HUDEP-2 (cell line): ENCODE measurements around the gene LMNA.
"Not testable (repeated sequence)": the region's sequence is repeated elsewhere in the genome, so short reads cannot be mapped to it uniquely, and the experiment has no call there.

Source experiments
- DNase-seq, 76 experiments: peaks; one replicate each; lab custom pipeline; 2025; ENCODE audit not compliant: unreplicated experiment in 76 of 76; lab: John Stamatoyannopoulos, UW

Gene LMNA

DNA sequence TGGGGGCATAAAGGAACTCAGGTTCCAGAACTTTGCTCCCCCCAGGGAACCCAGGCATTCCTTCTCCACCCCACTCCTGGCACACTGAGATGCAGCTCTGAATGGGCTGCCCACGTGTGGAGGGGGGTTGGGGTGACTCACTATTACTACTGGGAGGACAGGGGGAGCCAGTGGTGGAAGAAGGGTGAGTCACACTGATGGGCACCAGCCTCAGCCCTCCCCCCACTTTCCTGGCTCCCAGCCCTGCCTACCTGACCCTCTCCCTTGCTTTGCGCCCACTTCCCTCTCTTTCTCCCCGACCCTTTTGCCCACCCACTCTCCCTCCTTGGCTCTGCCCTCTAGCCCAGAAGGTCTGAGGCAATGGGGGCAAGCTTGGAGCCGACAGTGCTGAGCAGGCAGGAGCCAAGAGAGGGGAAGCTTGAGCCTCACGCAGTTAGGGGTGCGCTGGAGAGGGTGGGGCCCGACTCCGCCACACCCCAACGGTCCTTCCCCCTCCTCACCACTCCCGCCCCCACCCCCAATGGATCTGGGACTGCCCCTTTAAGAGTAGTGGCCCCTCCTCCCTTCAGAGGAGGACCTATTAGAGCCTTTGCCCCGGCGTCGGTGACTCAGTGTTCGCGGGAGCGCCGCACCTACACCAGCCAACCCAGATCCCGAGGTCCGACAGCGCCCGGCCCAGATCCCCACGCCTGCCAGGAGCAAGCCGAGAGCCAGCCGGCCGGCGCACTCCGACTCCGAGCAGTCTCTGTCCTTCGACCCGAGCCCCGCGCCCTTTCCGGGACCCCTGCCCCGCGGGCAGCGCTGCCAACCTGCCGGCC, at the start of gene LMNA:
LMNA (plus strand) TSS at position 611 of the 818 bp plus-strand sequence. CDS start 208 bp downstream, outside the sequence.
- peak in 74 of 76 experiments; percentile 67 to 97 (median 89) for DNase-seq

DNA sequence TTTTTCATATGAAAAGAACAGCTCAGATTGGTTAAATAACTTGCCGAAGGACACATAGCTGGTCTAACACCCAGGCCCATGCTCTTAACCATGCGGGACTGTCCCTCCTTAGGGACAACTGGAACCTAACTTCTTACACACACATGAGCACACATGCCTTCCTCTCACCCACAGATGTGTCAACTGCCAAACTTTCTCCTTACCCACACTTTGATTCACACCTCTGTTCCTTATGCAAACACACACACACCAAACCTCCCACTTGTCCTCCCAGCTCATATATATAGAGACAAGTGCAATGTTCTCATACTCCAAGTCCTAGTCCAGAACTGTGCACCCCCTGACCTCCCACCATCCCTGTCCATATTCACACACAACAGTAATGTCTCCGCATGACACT, 49.3 kb upstream of the LMNA start:
- no peak for DNase-seq

DNA sequence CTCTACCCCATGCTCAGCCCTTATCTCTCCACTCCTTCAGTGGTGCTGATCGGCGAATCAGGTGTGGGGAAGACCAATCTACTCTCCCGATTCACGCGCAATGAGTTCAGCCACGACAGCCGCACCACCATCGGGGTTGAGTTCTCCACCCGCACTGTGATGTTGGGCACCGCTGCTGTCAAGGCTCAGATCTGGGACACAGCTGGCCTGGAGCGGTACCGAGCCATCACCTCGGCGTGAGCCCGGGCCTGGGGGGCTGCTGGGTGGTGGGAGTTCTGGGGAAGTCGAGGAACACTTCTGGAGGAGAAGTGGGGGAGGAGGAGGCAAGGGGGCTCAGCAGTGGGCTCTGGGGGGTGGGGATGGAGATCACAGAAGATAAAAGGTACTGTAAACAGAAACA, 48.6 kb upstream of the LMNA start:
- DNase-seq: no peak

DNA sequence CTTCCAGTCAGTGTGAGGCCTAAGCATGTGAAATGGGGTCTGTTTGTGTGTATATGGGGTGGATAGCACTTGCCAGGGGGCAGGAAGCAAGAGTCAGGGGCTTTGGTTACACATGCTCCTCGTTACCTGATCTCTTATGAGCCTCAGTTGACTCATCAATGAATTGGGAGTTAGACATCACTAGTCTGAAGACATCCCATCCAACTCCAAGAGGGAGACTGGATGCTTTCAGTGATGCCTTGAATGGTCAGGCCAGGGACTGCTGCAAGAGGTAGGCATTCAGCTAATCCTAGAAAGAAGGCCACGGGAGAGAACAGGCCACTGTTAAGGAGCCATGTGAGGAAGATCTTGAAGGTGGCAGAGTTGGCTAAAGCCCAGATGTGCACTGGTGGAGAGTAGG, 47.2 kb upstream of the LMNA start:
- no peak for DNase-seq

DNA sequence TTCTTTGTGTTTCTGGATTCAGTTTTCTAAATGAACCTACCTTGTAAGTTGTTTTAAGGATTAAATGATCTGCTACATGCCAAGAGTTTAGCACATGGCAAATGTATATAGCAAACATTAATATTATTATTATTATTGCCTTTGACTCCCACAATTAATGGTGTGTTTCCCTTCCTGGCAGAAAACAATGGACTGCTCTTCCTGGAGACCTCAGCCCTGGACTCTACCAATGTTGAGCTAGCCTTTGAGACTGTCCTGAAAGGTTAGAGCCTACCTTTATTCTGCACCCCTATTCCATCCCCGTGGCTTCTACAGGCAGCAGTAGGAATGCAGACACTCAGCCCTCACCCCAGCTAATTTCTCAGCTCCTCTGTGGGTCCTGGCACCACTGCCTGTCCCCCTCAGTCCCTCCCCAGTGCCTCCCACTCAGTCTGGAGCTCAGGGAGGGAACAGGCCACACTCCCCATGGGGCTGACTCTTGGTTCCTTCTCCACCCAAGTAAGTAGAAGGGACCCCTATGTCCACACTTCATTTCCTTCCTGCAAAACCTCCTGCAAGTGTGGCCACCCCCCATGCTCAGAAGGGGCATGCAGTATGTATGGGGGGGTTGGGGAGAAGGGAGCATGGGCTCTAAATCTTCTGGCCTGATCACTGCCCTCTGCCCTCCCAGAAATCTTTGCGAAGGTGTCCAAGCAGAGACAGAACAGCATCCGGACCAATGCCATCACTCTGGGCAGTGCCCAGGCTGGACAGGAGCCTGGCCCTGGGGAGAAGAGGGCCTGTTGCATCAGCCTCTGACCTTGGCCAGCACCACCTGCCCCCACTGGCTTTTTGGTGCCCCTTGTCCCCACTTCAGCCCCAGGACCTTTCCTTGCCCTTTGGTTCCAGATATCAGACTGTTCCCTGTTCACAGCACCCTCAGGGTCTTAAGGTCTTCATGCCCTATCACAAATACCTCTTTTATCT, 44.7 kb upstream of the LMNA start:
- DNase-seq: no peak

DNA sequence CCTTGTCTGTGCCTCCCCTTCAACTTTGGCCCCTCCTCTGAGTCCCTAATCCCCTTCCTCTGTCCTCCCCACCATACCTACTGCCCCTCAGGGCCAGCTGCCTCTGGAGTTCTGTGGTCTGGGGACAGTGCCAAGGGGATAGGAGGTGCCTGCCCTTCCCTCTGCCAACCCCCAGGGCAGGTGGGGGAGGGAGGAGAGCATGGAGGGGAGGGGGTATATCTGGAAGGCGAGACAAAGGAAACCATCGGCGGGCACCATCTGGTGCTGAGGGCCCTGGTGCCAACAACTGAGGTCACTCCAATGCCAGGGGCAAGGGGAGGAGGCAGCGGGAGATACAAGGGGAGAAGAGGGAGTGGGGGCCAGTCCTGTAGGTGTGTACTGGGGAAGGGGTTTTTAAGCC, 44.0 kb upstream of the LMNA start:
- no peak for DNase-seq

DNA sequence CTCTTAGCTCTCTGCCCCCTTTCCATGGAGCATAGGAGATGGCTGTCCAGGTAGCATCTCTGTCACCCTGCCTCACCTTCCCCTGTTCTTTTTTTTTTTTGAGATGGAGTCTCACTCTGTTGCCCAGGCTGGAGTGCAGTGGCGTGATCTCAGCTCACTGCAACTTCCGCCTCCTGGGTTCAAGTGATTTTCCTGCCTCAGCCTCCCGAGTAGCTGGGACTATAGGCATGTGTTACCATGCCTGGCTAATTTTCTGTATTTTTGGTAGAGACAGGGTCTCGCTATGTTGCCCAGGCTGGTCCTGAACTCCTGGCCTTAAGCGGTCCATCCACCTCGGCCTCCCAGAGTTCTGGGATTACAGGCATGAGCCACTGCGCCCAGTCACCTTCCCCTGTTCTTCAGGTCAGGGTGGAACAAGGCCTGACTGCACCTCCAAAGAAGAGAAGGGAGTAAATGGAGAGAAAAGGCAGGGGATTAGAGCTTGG, 43.1 kb upstream of the LMNA start:
- DNase-seq: not testable (repeated sequence)

DNA sequence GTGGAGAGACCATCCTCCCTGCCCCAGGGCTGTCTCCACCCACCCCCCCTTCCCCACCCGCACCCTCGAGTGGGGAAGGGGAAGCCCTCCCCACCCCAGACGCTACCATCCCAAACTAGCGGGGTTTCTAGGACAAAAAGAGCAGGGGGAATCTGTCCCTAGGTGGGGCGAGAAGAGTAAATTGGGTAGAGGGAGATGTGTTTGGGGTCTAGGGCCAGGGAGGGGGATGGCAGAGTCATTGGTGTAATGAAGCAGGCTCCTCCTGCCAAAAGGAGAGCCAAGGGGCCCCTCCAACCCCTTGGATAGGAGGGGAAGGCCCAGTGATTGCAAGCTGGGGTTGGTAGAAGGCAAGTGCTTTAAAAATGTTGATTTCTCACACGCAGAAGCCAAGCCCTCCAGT, 42.3 kb upstream of the LMNA start:
- DNase-seq: no peak

DNA sequence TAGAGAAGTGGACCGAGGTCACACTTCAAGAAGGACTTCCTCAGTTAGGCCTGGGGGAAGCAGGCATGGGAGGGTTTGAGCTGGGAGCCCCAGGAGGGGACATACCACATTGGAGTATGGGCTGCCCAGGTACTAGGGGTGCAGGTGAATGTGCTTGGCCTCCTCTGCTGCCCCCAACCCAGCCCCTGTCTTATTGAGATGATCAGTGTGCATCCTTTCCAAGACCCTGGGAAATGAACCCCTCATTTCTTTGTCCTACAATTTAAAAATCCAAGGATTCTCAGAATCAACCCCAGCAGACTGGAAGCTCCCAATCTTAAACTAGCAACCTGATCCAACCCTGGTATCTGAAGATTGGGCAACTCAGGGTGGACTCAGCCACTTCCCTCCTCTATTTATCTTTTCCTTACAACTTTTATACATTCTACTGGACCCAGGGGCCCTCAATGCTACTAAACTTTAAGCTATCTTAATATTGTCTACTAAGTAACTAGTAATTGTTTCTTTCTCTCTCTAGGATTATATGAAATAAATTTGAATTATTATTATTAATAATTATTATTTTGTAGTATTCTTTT, 41.3 kb upstream of the LMNA start:
- no peak for DNase-seq

DNA sequence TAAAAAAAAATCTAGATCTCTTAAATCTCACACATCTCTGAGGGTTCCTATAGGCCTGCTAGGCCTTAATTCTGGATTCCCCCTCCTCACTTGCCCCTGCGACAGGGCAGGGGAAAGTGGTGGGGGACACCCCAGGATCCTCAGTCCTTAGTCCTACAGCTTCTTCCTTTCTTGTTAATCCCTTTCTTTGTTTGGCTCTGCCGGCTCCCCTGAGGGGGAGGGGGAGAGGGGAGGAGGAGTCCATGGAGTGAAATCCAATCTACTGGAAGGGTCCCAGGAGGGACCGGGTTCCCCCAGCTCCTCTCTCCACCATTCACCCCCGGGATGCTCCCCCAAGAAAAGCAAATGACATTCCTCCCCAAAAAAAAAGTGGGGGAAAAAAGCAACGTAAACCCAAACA, 40.8 kb upstream of the LMNA start:
- DNase-seq: no peak

DNA sequence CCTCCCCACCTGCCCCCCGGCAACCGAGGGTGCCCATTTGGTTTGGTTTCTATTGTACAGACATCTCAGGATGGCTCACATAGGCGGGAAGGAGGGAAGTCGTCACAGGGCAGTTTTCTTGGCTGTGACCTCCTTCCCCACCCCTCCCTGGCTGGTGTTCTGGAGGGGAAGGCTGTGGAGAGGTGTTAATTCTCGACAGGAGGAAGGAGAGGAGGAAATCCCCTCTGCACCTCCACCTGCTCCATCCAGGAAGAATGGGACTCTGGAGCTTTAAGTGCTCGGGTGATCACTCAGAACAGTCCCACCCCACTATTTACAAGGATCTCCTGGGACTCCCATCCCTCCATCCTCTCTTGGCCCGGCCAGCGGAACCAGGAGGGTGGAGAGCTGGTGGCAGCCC, 39.9 kb upstream of the LMNA start:
- no peak for DNase-seq

DNA sequence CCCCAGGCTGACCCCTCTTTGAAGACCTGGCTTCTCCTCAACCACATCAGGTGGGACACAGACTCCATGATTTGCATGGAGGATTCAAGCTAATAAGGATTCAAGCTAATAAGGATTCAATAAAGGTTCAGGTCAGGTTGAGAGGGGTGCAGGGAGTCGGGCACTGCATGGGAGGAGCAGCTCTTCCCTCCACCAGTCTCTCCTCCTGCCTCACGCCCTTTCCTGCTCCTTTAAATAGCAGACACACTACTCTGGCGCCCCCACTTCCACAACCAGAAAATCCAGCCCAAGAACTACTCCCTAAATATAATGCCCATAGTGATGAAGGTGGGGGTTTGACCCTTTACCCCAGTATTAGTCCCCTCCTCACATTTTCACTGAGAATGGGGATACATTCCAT, 39.3 kb upstream of the LMNA start:
- DNase-seq: no peak

DNA sequence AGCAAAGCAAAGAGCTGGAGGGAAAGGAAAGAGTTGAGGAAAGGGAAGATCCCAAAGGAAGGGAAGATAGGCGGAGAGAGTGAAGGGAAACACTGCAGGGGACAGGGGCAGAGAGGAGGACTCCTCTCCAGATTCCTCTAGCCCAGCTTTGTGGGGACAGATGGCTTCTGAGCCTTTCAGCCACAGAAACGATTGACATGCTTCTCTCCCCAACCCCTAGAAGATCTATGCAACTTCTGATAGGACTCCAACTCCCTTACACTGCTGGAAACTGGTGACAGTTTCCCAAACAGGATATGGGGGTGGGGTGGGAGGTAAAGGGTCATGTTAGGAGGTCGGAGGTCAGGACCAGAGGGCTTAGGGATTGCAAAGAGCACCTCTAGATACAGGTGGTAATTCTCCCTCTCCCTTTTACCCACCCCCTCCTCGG, 38.7 kb upstream of the LMNA start:
- no peak for DNase-seq

DNA sequence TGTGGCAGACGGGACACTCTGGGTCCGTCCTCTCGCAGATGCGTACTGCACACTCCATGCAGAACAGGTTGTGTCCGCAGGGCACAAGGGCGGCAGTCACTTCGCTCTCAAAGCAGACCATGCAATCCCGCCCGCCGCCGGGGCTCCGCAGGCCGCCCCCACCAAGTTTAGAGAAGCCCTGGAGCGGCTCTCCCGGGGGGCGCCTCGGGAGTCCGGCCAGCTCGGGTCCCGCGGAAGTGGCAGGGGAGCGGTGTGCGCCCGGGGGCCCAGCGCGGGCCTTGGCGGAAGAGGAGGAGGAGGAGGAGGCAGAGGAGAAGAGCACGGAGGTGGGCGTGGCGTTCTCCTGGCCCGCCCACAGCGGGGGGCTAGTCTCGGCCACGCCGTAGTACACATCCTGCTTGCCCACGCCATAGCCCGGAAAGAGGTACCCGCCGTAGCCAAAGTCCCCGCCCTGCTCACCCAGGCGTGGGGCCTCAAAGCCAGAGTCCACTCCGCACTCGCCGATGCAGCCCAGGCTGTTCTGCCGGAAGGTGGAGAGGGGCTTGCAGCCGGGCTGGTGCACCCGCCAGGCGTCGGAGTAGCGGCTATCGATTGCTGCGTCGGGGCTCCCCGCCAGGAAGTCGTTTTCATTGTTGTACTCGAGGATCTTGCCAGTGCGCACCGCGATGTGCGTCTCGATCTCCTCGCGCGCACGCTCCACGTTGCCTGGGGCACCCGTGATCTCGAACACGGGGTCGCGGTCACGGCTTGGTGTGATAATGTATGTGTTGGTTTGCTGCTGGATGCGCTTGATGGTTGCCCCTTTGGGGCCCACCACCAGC, 37.7 kb upstream of the LMNA start:
- DNase-seq: no peak

DNA sequence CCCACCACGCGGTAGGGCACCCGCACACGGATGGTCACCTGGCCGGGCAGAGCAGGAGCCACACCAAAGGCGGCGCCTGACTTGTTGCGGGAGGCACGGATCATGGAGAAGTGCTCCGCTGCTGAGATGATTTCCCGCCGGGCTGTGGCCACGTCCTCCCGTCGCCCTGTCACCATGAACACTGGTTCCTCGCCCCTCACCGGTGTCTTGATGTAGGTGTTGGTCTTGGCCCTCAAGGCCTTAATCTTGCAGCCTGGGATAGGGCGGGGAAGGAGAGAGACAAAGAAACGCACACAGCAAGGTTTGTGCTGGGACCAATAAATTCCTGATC, 37.1 kb upstream of the LMNA start:
- DNase-seq: no peak

DNA sequence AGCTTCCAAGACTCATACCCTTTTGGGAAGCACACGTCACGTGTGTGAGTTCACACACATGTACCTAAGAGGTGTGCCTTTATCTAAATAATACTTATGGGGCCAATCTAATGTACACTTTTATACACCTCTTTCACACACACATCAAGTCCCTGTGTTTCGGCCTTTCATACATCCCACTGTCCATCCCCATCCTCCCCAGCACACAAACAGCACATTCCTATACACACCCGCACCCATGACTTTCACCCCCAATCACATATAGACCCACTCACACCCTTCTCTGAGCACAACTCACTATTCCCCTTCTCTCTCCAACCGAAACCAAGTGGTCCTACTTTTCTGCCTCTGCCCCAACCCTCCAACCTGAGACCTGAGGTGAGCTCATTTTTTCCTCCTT, 35.8 kb upstream of the LMNA start:
- DNase-seq: no peak

DNA sequence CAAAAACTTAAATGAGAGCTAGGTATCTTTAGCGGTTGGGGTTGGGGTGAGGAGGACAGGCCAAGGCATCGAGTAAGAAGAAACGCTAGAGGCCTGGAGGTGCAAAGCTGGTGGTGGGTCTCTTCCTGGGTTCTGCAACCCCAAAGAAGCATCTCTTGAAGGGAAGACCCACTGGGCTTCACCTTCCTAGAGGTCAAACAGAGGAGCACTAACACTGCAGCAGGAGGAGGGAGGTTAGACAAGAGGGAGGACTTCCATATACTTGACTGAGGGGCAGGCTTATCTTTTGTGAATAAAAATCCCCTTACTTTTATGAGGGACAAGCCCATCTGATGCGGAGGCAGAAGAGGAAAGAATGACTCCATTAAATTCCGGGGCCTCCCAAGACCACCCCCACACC, 34.7 kb upstream of the LMNA start:
- DNase-seq: no peak

DNA sequence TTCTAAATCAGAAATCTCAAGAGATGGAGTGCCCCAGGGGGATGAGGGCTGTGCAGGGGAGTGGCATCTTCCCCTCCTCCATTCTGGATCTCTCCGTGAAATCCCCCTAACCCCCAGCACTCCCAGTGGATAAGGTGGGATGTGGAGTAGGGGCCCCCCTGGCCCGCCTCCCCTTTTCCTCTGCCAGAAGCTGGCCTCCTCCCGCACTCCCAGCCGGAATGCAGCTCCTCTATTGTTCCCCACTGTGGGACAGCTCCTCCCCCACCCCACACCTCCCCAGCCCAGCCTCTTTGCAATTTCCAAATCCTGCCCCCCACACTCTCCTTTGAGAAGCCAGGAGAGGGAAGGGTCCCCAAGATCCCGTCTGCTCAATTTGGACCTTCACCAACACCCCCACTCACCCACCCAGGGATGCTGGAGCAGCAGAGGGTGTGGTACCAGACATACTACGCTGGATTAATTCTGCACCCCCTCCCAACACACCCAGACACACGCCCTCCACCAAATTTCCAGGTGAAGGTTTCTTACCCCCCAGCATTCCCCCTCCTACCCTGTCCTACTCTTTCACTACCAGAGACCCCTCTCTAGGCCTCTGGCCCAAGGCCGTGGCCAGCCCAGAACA, 34.2 kb upstream of the LMNA start:
- DNase-seq: no peak

DNA sequence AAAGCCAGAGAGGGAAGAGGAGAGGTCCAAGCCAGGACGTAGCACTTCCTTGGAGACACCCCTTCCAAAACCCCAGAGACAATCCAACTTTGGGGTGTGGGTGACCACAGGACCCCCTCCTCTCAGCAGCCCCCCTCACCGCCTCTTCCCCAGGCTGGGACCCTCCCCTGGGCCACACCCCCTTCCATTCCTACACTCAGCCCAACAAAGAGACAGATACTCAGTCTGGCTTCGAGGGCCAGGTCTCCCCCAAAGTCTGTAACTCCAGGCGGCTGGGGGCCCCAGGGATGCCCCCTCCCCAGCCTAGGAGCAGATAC, 33.7 kb upstream of the LMNA start:
- no peak for DNase-seq
